ENCODE measurements around the gene SLC25A47. TPM values are rescaled to one million over a fixed set of nuclear protein-coding genes. Genes with fewer than 3 reads are reported as not detected.
"Not testable (repeated sequence)": the region's sequence is repeated elsewhere in the genome, so short reads cannot be mapped to it uniquely, and the experiment has no call there.

The SLC25A47 gene
- total and polyA plus RNA-seq, 8 donors = not detected

- no peak overlapping the region for H3K4me3 ChIP-seq
- peaks cover 0 to 12% of the 10 kb centered on the region in 2 donors for H3K36me3 ChIP-seq
- no peak overlapping the region for H3K27ac ChIP-seq
- no peak for TF ChIP-seq CTCF (IDR thresholded peaks at IDR 0.05)
- intact Hi-C loops (cut with DNase I) = no loop called here
- no peaks in the 10 kb centered on the region for H3K27me3 ChIP-seq
- peaks cover 6 to 30% of the 10 kb centered on the region in 2 donors for H3K4me1 ChIP-seq
- no peaks in the 10 kb centered on the region for H3K9me3 ChIP-seq
- DNase-seq = no peak
- ATAC-seq = no peak
Measured at GRCh38 chr14:100286484-100287191, 36.5 kb upstream of the SLC25A47 start.

- intact Hi-C loops (cut with DNase I) = no loop called here
- H3K27ac ChIP-seq = no peak overlapping the region
- DNase-seq (no peak), ATAC-seq (no peak)
- no peaks in the 10 kb centered on the region for H3K9me3 ChIP-seq
- no peak for TF ChIP-seq CTCF (IDR thresholded peaks at IDR 0.05)
- H3K4me1 ChIP-seq = peaks cover 6 to 24% of the 10 kb centered on the region in 2 donors
- peaks cover 0 to 20% of the 10 kb centered on the region in 2 donors for H3K36me3 ChIP-seq
- H3K27me3 ChIP-seq = no peaks in the 10 kb centered on the region
- H3K4me3 ChIP-seq = no peak overlapping the region
Measured at GRCh38 chr14:100287202-100287997, 35.7 kb upstream of the SLC25A47 start.

GRCh38 chr14:100287998-100288295, 35.2 kb upstream of the SLC25A47 start:
- DNase-seq; H3K4me3 ChIP-seq; H3K27ac ChIP-seq; intact Hi-C loops (cut with DNase I); ATAC-seq; H3K27me3 ChIP-seq; H3K9me3 ChIP-seq: not testable (repeated sequence)
- Histone ChIP-seq H3K36me3 (peaks cover 0 to 25% of the 10 kb centered on the region in 2 donors), H3K4me1 (peaks cover 6 to 19% of the 10 kb centered on the region in 2 donors)

- ATAC-seq (no peak), DNase-seq (no peak)
- Histone ChIP-seq H3K4me1 (peaks cover 6 to 18% of the 10 kb centered on the region in 2 donors), H3K4me3 (no peak overlapping the region), H3K36me3 (peaks cover 0 to 27% of the 10 kb centered on the region in 2 donors), H3K27me3 (no peaks in the 10 kb centered on the region), H3K9me3 (no peaks in the 10 kb centered on the region), H3K27ac (no peak overlapping the region)
- intact Hi-C loops (cut with DNase I) = no loop called here
- TF ChIP-seq CTCF (IDR thresholded peaks at IDR 0.05) = no peak
Measured at GRCh38 chr14:100288382-100289185, 34.6 kb upstream of the SLC25A47 start.

- Histone ChIP-seq H3K4me1 (peaks cover 3 to 6% of the 10 kb centered on the region in 2 donors), H3K9me3 (no peaks in the 10 kb centered on the region), H3K4me3 (no peak overlapping the region), H3K27me3 (no peaks in the 10 kb centered on the region), H3K27ac (no peak overlapping the region), H3K36me3 (peaks cover 0 to 27% of the 10 kb centered on the region in 2 donors)
- intact Hi-C loops (cut with DNase I) = no loop called here
- DNase-seq = peak in 1 of 4 donors; percentile 56
- no peak for TF ChIP-seq CTCF (IDR thresholded peaks at IDR 0.05)
- ATAC-seq = no peak
Measured at GRCh38 chr14:100289916-100290606, 33.1 kb upstream of the SLC25A47 start.

Data from left lung (tissue), 10 donors.